HCT116 (cell line): ENCODE results near the gene SESN3.

Experiments used
- CEBPB ChIP-seq: IDR thresholded peaks from 2 replicates; pipeline ENCODE4 v1.6.1; 2012; ENCODE audit warnings: low read depth
- CTCF ChIP-seq, 3 experiments: fragments of 200-600 bp in 1 of 3; sonication (generic) in 1 of 3; IDR thresholded peaks in 2 of 3; conservative IDR thresholded peaks in 1 of 3; 2 replicates each; pipeline ENCODE4 v1.5.1; 2012 to 2017; ENCODE audit warnings: low read depth in 2 of 3, low read length in 2 of 3, antibody characterized with exemption in 1 of 3, borderline replicate concordance in 1 of 3, control low read depth in 1 of 3, mild to moderate bottlenecking in 1 of 3, mixed read lengths in 1 of 3, mixed run types in 1 of 3, moderate library complexity in 1 of 3; ENCODE audit not compliant: insufficient read depth in 1 of 3
- ELF1 ChIP-seq: IDR thresholded peaks from 2 replicates; pipeline ENCODE4 v1.6.1; 2012; ENCODE audit warnings: low read depth, borderline replicate concordance
- EZH2 ChIP-seq: fragments of 200-600 bp; sonication (generic); IDR thresholded peaks from 2 replicates; pipeline ENCODE4 v1.6.1; 2017; ENCODE audit warnings: antibody characterized with exemption, mixed run types
- FOSL1 ChIP-seq: IDR thresholded peaks from 2 replicates; pipeline ENCODE4 v1.6.1; 2012; ENCODE audit warnings: low read depth
- POLR2A ChIP-seq: IDR thresholded peaks from 2 replicates; pipeline ENCODE4 v1.7.0; 2011; ENCODE audit warnings: borderline replicate concordance; ENCODE audit not compliant: insufficient read depth, insufficient read length; ENCODE audit errors: extremely low read depth
- POLR2AphosphoS5 ChIP-seq: IDR thresholded peaks from 2 replicates; pipeline ENCODE4 v1.6.1; 2011; ENCODE audit warnings: mild to moderate bottlenecking, low read depth, low read length, moderate library complexity
- RAD21 ChIP-seq: IDR thresholded peaks from 2 replicates; pipeline ENCODE4 v1.6.1; 2012; ENCODE audit warnings: low read depth, mild to moderate bottlenecking
- SIN3A ChIP-seq: IDR thresholded peaks from 2 replicates; pipeline ENCODE4 v1.6.1; 2012; ENCODE audit warnings: low read depth
- SP1 ChIP-seq: IDR thresholded peaks from 2 replicates; pipeline ENCODE4 v1.6.1; 2012; ENCODE audit warnings: low read depth
- ZFX ChIP-seq: fragments of 450-650 bp; IDR thresholded peaks from 2 replicates; pipeline ENCODE4 v1.6.1; 2017
- ZNF274 ChIP-seq: fragments of 200-500 bp; sonication (Bioruptor generic); IDR thresholded peaks from 2 replicates; pipeline ENCODE4 v1.6.1; 2014; ENCODE audit warnings: mild to moderate bottlenecking, low read depth, low read length, inconsistent platforms
- TF ChIP-seq, protein P1 (sequence below): IDR thresholded peaks from 2 replicates; pipeline ENCODE4 v1.6.1; 2011; ENCODE audit warnings: mild to moderate bottlenecking, low read length, moderate library complexity; ENCODE audit not compliant: insufficient replicate concordance; ENCODE audit errors: extremely low read depth
- TF ChIP-seq, protein P2 (sequence below): IDR thresholded peaks from 2 replicates; pipeline ENCODE4 v1.6.1; 2012

DNA sequence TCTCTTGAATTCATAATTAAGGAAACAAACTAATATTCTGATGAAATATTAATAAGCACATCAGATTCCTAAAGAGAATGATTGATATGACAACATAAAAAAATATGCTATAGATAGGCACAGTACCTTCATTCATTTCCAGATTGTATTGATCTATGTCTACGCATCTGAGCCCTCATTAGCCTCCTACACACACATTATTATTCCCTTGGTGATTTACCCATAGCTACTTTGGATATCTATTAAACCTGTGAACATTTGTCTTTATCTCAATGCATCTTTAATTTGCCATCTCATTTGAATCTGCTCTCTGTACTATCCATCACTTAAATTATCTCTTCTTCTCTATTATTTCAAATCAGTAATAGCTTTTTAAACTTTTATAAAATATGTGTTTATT lies 18.4 kb downstream of the SESN3 start:
- TF ChIP-seq POLR2A (no peak), CTCF (IDR thresholded peaks at IDR 0.05 in 2 of 3, conservative IDR thresholded peaks at IDR 0.05 in 1 of 3; ENCODE audit: borderline replicate concordance in 1 of 3, insufficient read depth in 1 of 3, low read depth in 2 of 3, low read length in 2 of 3) (no peak), ZFX (no peak), POLR2AphosphoS5 (no peak), EZH2 (no peak), ZNF274 (no peak), RAD21 (no peak), FOSL1 (no peak), SP1 (no peak), CEBPB (no peak), ELF1 (no peak), SIN3A (no peak)
- TF ChIP-seq, protein P1, sequence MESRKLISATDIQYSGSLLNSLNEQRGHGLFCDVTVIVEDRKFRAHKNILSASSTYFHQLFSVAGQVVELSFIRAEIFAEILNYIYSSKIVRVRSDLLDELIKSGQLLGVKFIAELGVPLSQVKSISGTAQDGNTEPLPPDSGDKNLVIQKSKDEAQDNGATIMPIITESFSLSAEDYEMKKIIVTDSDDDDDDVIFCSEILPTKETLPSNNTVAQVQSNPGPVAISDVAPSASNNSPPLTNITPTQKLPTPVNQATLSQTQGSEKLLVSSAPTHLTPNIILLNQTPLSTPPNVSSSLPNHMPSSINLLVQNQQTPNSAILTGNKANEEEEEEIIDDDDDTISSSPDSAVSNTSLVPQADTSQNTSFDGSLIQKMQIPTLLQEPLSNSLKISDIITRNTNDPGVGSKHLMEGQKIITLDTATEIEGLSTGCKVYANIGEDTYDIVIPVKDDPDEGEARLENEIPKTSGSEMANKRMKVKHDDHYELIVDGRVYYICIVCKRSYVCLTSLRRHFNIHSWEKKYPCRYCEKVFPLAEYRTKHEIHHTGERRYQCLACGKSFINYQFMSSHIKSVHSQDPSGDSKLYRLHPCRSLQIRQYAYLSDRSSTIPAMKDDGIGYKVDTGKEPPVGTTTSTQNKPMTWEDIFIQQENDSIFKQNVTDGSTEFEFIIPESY = no peak
- TF ChIP-seq, protein P2, sequence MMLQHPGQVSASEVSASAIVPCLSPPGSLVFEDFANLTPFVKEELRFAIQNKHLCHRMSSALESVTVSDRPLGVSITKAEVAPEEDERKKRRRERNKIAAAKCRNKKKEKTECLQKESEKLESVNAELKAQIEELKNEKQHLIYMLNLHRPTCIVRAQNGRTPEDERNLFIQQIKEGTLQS = no peak
